ENCODE results near the gene POU6F2. TPM values are rescaled to one million over a fixed set of nuclear protein-coding genes. Genes with fewer than 3 reads are reported as not detected.
A peak's percentile ranks its signal among the peaks of the same experiment; 100 is the strongest.

Gene POU6F2
- total RNA-seq, 8 experiments from 2014 or later, result 0.15 to 11.1 (median 6.9) TPM; not detected in 1

DNA sequence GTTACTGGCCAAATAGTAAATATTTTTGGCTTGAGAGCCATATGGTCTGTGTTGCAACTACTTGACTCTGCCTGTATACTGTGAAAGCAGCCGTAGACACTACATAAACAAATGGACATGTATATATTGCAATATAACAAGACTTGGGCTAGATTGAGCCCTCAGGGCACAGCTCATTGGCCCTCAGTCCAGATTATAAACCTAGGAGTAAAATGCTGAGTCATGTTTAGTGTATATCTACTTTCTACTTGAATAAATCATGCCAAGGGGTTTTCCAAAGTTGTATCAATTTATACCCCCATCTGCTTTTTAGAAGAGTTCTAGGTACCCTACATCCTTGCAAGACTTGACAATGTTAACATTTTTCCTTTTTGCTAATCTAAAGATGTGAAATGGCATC, 27.4 kb upstream of the POU6F2 start:
- WGBS, 10 experiments, result 0 to 100% (median 78%) methylated on average over 1 of the region's 1 CpG; no CpG with 5 or more reads in 3 of the 10 experiments
- ATAC-seq (replicated peaks in 6 of 8), result no peak
- H3K4me1 ChIP-seq (replicated peaks in 1 of 2), result no peaks in the 10 kb centered on the region
- H3K4me3 ChIP-seq, result no peak overlapping the region
- in situ Hi-C loops (cut with MboI; ENCODE audit: low pct_unique_long_range_greater_than_20kb in 2 of 9, low sequenced_read_pairs in 9 of 9, unreplicated experiment in 9 of 9), result no loop called here
- no peak overlapping the region for H3K27ac ChIP-seq

GRCh38 chr7:38951213-38951612, 26.5 kb upstream of the POU6F2 start:
- in situ Hi-C loops (cut with MboI; ENCODE audit: low pct_unique_long_range_greater_than_20kb in 2 of 9, low sequenced_read_pairs in 9 of 9, unreplicated experiment in 9 of 9), result no loop called here
- H3K4me3 ChIP-seq, result no peak overlapping the region
- WGBS, 10 experiments, result 37 to 84% (median 71%) methylated on average over 2 to 6 of the region's 6 CpGs

DNA sequence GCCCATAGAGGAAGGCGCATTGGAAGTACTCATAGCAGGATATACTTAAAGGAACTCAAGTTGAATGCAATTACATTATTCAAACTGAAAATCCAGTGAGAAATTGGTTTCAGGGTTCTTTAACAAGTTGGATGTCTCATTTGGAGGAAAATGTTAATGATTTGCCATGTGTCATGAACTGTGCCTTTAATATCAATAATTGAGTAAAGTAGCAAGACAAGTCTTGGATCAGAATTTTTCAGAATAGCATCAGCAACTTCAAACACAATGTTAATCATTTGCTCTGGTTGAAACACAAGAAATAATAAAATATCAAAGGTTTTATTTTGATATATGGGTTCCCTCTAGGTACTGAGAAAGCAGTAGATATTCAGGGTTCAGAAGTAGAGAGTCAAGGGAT, 24.5 kb upstream of the POU6F2 start:
- WGBS, 10 experiments, result 43 to 100% (median 95%) methylated on average over 1 of the region's 1 CpG; no CpG with 5 or more reads in 2 of the 10 experiments
- ATAC-seq (replicated peaks in 6 of 8), result no peak
- in situ Hi-C loops (cut with MboI; ENCODE audit: low pct_unique_long_range_greater_than_20kb in 2 of 9, low sequenced_read_pairs in 9 of 9, unreplicated experiment in 9 of 9), result no loop called here
- Histone ChIP-seq H3K4me3 (no peak overlapping the region), H3K4me1 (replicated peaks in 1 of 2) (no peaks in the 10 kb centered on the region), H3K27ac (no peak overlapping the region)

More at GRCh38 chr7:38951213-38951612, 26.5 kb upstream of the POU6F2 start:
- Histone ChIP-seq H3K4me1 (replicated peaks in 1 of 2) (no peaks in the 10 kb centered on the region), H3K27ac (no peak overlapping the region)
- ATAC-seq (replicated peaks in 6 of 8), result no peak

DNA sequence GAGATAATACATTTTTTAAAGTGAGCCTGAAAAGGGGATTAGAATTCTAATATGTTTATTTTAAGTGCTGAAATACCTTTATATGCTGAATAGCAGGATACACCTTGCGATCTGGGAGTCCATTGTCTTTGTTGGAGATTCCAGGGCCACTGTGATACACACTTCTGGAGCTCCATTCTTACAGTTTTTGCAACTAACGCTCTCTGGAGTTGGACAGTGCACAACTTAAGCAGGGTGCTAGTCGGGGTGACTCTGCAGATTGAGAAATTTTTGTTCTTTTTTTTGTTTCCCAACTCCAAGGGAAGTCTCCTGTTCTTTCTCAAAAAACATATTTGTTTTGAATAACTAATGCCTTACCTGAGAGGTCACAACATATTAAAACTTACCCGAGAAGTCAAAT, 23.7 kb upstream of the POU6F2 start:
- Histone ChIP-seq H3K4me3 (no peak overlapping the region), H3K4me1 (replicated peaks in 1 of 2) (no peaks in the 10 kb centered on the region), H3K27ac (no peak overlapping the region)
- 10 to 100% (median 88%) methylated on average over 1 to 4 of the region's 4 CpGs; no CpG with 5 or more reads in 1 of the 10 experiments for WGBS, 10 experiments
- ATAC-seq (replicated peaks in 6 of 8), result no peak
- in situ Hi-C loops (cut with MboI; ENCODE audit: low pct_unique_long_range_greater_than_20kb in 2 of 9, low sequenced_read_pairs in 9 of 9, unreplicated experiment in 9 of 9), result no loop called here

- 25 to 100% (median 71%) methylated on average over 1 to 5 of the region's 5 CpGs; no CpG with 5 or more reads in 1 of the 10 experiments for WGBS, 10 experiments
- in situ Hi-C loops (cut with MboI; ENCODE audit: low pct_unique_long_range_greater_than_20kb in 2 of 9, low sequenced_read_pairs in 9 of 9, unreplicated experiment in 9 of 9), result no loop called here
These were observed 21.8 kb upstream of the POU6F2 start for GRCh38 chr7:38955892-38956291.

DNA sequence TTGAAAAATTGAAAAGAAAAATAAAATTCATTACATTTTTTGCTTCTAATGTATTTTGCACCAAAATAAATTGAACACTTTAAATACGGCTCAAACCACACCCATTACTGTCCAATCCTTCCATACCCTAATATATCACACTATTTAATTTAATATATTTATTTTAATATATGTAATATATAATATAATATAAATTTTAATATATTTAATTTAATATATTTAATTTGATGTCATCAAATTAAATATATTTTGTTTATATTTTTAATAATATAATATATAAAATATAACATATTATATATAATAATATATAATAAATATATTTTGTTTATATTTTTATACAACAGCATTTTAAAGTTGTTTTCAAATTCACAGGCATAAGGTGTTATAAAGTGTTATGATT, 15.7 kb upstream of the POU6F2 start:
- 0 to 100% (median 59%) methylated on average over 1 of the region's 1 CpG; no CpG with 5 or more reads in 2 of the 10 experiments for WGBS, 10 experiments
- in situ Hi-C loops (cut with MboI; ENCODE audit: low pct_unique_long_range_greater_than_20kb in 2 of 9, low sequenced_read_pairs in 9 of 9, unreplicated experiment in 9 of 9), result no loop called here
- H3K27ac ChIP-seq, result no peak overlapping the region
- no peak for ATAC-seq (replicated peaks in 6 of 8)
- no peak overlapping the region for H3K4me3 ChIP-seq
- no peaks in the 10 kb centered on the region for H3K4me1 ChIP-seq (replicated peaks in 1 of 2)

More at GRCh38 chr7:38955892-38956291, 21.8 kb upstream of the POU6F2 start:
- H3K4me1 ChIP-seq (replicated peaks in 1 of 2), result no peaks in the 10 kb centered on the region
- ATAC-seq (replicated peaks in 6 of 8), result no peak
- H3K27ac ChIP-seq, result no peak overlapping the region
- no peak overlapping the region for H3K4me3 ChIP-seq

DNA sequence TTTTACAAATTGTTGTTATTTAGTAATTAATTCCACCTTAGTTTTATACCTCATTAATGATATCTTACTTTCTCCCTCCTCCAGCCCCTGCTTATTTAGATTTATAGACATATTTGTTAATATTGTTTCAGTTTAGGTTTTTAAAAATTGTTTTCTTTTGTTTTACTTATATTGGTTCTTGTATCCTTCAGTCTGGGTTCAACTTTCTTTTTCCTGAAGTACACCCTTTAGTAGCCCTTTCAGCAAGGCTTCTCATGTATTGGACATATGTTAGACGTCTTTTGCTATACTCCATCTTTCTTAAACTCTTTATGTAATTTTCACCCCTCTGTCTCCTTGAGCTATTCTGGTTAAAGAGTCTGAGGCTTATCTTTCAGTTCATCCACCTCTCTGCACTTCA, 12.8 kb upstream of the POU6F2 start:
- in situ Hi-C loops (cut with MboI; ENCODE audit: low pct_unique_long_range_greater_than_20kb in 2 of 9, low sequenced_read_pairs in 9 of 9, unreplicated experiment in 9 of 9), result no loop called here
- H3K27ac ChIP-seq, result no peak overlapping the region
- no peak overlapping the region for H3K4me3 ChIP-seq
- WGBS, 10 experiments, result 0 to 100% (median 67%) methylated on average over 1 of the region's 1 CpG; no CpG with 5 or more reads in 1 of the 10 experiments
- ATAC-seq (replicated peaks in 6 of 8), result no peak
- no peaks in the 10 kb centered on the region for H3K4me1 ChIP-seq (replicated peaks in 1 of 2)

GRCh38 chr7:38973760-38974159, 3.9 kb upstream of the POU6F2 start:
- no peak for ATAC-seq (replicated peaks in 6 of 8)
- 1 to 100% (median 79%) methylated on average over 1 to 4 of the region's 4 CpGs for WGBS, 10 experiments

GRCh38 chr7:38975944-38976392, 1.7 kb upstream of the POU6F2 start:
- peaks cover 6 to 11% of the 10 kb centered on the region in 2 donors for H3K4me1 ChIP-seq (replicated peaks in 1 of 2)
- peak overlapping the region in 4 of 5 donors; percentile 4 to 24 (median 15) for H3K4me3 ChIP-seq
- no peak overlapping the region for H3K27ac ChIP-seq
- WGBS, 10 experiments, result 15 to 49% (median 40%) methylated on average over 1 to 11 of the region's 38 CpGs; no CpG with 5 or more reads in 7 of the 10 experiments
- in situ Hi-C loops (cut with MboI; ENCODE audit: low pct_unique_long_range_greater_than_20kb in 2 of 9, low sequenced_read_pairs in 9 of 9, unreplicated experiment in 9 of 9), result no loop called here
- peak in 5 of 8 experiments; percentile 11 to 63 (median 46) for ATAC-seq (replicated peaks in 6 of 8)

More at GRCh38 chr7:38973760-38974159, 3.9 kb upstream of the POU6F2 start:
- in situ Hi-C loops (cut with MboI; ENCODE audit: low pct_unique_long_range_greater_than_20kb in 2 of 9, low sequenced_read_pairs in 9 of 9, unreplicated experiment in 9 of 9), result no loop called here
- H3K4me3 ChIP-seq, result no peak overlapping the region
- peaks cover 6 to 11% of the 10 kb centered on the region in 2 donors for H3K4me1 ChIP-seq (replicated peaks in 1 of 2)
- H3K27ac ChIP-seq, result no peak overlapping the region

GRCh38 chr7:38978491-38978890, 782 bp downstream of the POU6F2 start:
- in situ Hi-C loops (cut with MboI; ENCODE audit: low pct_unique_long_range_greater_than_20kb in 2 of 9, low sequenced_read_pairs in 9 of 9, unreplicated experiment in 9 of 9), result no loop called here
- no peak overlapping the region for H3K27ac ChIP-seq
- H3K4me1 ChIP-seq (replicated peaks in 1 of 2), result peaks cover 6 to 11% of the 10 kb centered on the region in 2 donors
- peak overlapping the region in 2 of 5 donors; percentile 6 to 14 for H3K4me3 ChIP-seq
- peak in 5 of 8 experiments; percentile 61 to 80 (median 77) for ATAC-seq (replicated peaks in 6 of 8)
- WGBS, 10 experiments, result 6 to 84% (median 18%) methylated on average over 1 to 5 of the region's 5 CpGs; no CpG with 5 or more reads in 2 of the 10 experiments

GRCh38 chr7:38992203-38992602, 14.5 kb downstream of the POU6F2 start:
- no peak overlapping the region for H3K27ac ChIP-seq
- H3K4me1 ChIP-seq (replicated peaks in 1 of 2), result no peaks in the 10 kb centered on the region
- 17 to 97% (median 81%) methylated on average over 2 to 4 of the region's 4 CpGs for WGBS, 10 experiments
- no peak for ATAC-seq (replicated peaks in 6 of 8)
- in situ Hi-C loops (cut with MboI; ENCODE audit: low pct_unique_long_range_greater_than_20kb in 2 of 9, low sequenced_read_pairs in 9 of 9, unreplicated experiment in 9 of 9), result no loop called here
- H3K4me3 ChIP-seq, result no peak overlapping the region

DNA sequence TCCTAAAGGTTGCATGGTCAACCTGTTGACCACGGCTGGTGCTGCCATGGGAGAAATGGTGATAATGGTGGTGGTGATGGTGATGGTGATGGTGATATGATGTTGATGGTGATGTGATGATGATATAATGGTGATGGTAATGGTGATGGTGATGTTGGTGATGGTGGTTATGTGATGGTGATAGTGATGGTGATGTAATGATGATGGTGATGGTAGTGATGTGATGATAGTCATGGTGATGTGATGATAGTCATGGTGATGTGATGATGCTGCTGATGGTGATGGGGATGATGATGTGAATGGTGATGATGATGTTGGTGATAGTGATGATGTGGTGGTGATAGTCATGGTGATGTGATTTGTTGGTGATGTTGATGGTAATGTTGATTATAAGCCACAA, 23.9 kb downstream of the POU6F2 start:
- Histone ChIP-seq H3K4me3 (no peak overlapping the region), H3K27ac (no peak overlapping the region), H3K4me1 (replicated peaks in 1 of 2) (peaks cover 6 to 15% of the 10 kb centered on the region in 2 donors)
- in situ Hi-C loops (cut with MboI; ENCODE audit: low pct_unique_long_range_greater_than_20kb in 2 of 9, low sequenced_read_pairs in 9 of 9, unreplicated experiment in 9 of 9), result no loop called here
- ATAC-seq (replicated peaks in 6 of 8), result no peak
- 0 to 100% (median 83%) methylated on average over 1 of the region's 1 CpG; no CpG with 5 or more reads in 3 of the 10 experiments for WGBS, 10 experiments

DNA sequence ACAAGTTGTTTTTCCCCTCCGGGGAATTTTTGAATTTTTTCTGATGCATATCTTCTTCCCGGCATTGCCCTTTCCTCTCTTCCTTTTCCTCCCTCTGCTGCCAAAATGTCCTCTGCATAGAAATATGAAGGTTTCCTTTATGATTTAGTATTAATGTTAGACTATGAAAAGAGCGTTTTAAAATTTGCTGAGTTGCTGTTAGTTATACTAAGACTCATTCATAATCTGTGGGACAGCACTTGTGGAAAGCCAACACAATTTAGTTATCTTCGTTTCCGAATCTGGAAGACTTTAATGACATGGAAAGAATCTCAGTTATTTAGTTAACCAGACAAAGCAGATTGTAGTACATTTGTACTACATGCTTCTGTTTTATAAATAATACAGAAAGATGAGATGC, 25.0 kb downstream of the POU6F2 start:
- in situ Hi-C loops (cut with MboI; ENCODE audit: low pct_unique_long_range_greater_than_20kb in 2 of 9, low sequenced_read_pairs in 9 of 9, unreplicated experiment in 9 of 9), result no loop called here
- no peak for ATAC-seq (replicated peaks in 6 of 8)
- Histone ChIP-seq H3K4me3 (no peak overlapping the region), H3K27ac (no peak overlapping the region), H3K4me1 (replicated peaks in 1 of 2) (peaks cover 6 to 15% of the 10 kb centered on the region in 2 donors)
- 13 to 100% (median 91%) methylated on average over 3 to 5 of the region's 5 CpGs for WGBS, 10 experiments

- Histone ChIP-seq H3K27ac (peak overlapping the region; percentile 36 to 44), H3K4me3 (no peak overlapping the region), H3K4me1 (replicated peaks in 1 of 2) (peaks cover 6 to 15% of the 10 kb centered on the region in 2 donors)
- in situ Hi-C loops (cut with MboI; ENCODE audit: low pct_unique_long_range_greater_than_20kb in 2 of 9, low sequenced_read_pairs in 9 of 9, unreplicated experiment in 9 of 9), result no loop called here
- peak in 5 of 8 experiments; percentile 60 to 91 (median 64) for ATAC-seq (replicated peaks in 6 of 8)
- 0 to 54% (median 30%) methylated on average over 3 to 8 of the region's 8 CpGs; no CpG with 5 or more reads in 2 of the 10 experiments for whole genome bisulfite sequencing, 10 experiments
These were observed 27.3 kb downstream of the POU6F2 start for GRCh38 chr7:39005036-39005435.
